HepG2 (cell line): Measurements from ENCODE around the gene NMUR1. TPM values are rescaled to one million over a fixed set of nuclear protein-coding genes. Genes with fewer than 3 reads are reported as not detected.

Source experiments
- GTF2F1 ChIP-seq: fragments of 150-350 bp; IDR thresholded peaks from 2 replicates; pipeline ENCODE4 v1.6.1; 2014; ENCODE audit warnings: low read length
- MED8 ChIP-seq: sonication (generic); formaldehyde crosslinking; IDR thresholded peaks from 2 replicates; pipeline ENCODE4 v1.8.1; 2023; ENCODE audit warnings: mild to moderate bottlenecking, missing genetic modification reagents; ENCODE audit not compliant: insufficient replicate concordance
- MTERF4 ChIP-seq: sonication (generic); formaldehyde crosslinking; IDR thresholded peaks from 2 replicates; pipeline ENCODE4 v1.8.0; 2023; ENCODE audit warnings: mild to moderate bottlenecking, missing genetic modification reagents
- MXI1 ChIP-seq: IDR thresholded peaks from 3 replicates; pipeline ENCODE4 v1.6.1; 2012; ENCODE audit warnings: low read depth, low read length, inconsistent platforms, borderline replicate concordance
- MYC ChIP-seq: sonication (generic); formaldehyde crosslinking; IDR thresholded peaks from 2 replicates; pipeline ENCODE4 v1.9.0; 2021; ENCODE audit warnings: missing genetic modification reagents, borderline replicate concordance
- NONO ChIP-seq, 2 experiments: fragments of 450-650 bp in 1 of 2; sonication (generic) in 1 of 2; formaldehyde crosslinking in 1 of 2; IDR thresholded peaks in 1 of 2; conservative IDR thresholded peaks in 1 of 2; 2 replicates each; pipeline versions ENCODE4 v1.6.1 to v1.8.0; 2017 to 2022; ENCODE audit warnings: mild to moderate bottlenecking in 1 of 2, missing genetic modification reagents in 1 of 2, moderate library complexity in 1 of 2
- SRSF1 ChIP-seq: fragments of 200-400 bp; formaldehyde crosslinking; optimal IDR thresholded peaks from 2 replicates; pipeline ENCODE3; 2017; ENCODE audit warnings: mild to moderate bottlenecking, low read depth, low read length, moderate library complexity
- STAG1 ChIP-seq: sonication (generic); formaldehyde crosslinking; IDR thresholded peaks from 2 replicates; pipeline ENCODE4 v1.4.0; 2020; ENCODE audit warnings: missing genetic modification reagents
- THAP7 ChIP-seq: sonication (generic); formaldehyde crosslinking; IDR thresholded peaks from 2 replicates; pipeline ENCODE4 v1.8.1; 2023; ENCODE audit warnings: mild to moderate bottlenecking, missing genetic modification reagents
- TMF1 ChIP-seq: sonication (generic); formaldehyde crosslinking; IDR thresholded peaks from 2 replicates; pipeline ENCODE4 v1.8.1; 2022; ENCODE audit warnings: low read depth, missing genetic modification reagents
- ZBTB14 ChIP-seq: sonication (generic); formaldehyde crosslinking; IDR thresholded peaks from 2 replicates; pipeline ENCODE4 v1.4.0; 2020; ENCODE audit warnings: missing genetic modification reagents
- ZFP91 ChIP-seq: sonication (generic); formaldehyde crosslinking; IDR thresholded peaks from 2 replicates; pipeline ENCODE4 v1.9.0; 2022; ENCODE audit warnings: missing genetic modification reagents, mild to moderate bottlenecking, borderline replicate concordance
- ZNF335 ChIP-seq: sonication (generic); formaldehyde crosslinking; IDR thresholded peaks from 2 replicates; pipeline ENCODE4 v1.4.0; 2020; ENCODE audit warnings: missing genetic modification reagents
- ZNF501 ChIP-seq: sonication (generic); formaldehyde crosslinking; IDR thresholded peaks from 2 replicates; pipeline ENCODE4 v1.5.1; 2020; ENCODE audit warnings: mild to moderate bottlenecking, moderate library complexity, missing genetic modification reagents
- ZNF687 ChIP-seq: sonication (generic); formaldehyde crosslinking; IDR thresholded peaks from 2 replicates; pipeline ENCODE4 v1.5.1; 2020; ENCODE audit warnings: mild to moderate bottlenecking, missing genetic modification reagents, moderate library complexity
- ZNF710 ChIP-seq: sonication (generic); formaldehyde crosslinking; IDR thresholded peaks from 2 replicates; pipeline ENCODE4 v1.5.0; 2020; ENCODE audit warnings: mild to moderate bottlenecking, missing genetic modification reagents, borderline replicate concordance
- polyA plus RNA-seq, 8 experiments: library from polyadenylated mRNA; depleted of rRNA in 3 of 8; stranded (reverse) in 7 of 8; unstranded in 1 of 8; fragments of >200 nt; fragmentation: Illumina TruSeq in 4 of 8; extraction: Trizol in 4 of 8; gene quantifications; 2 replicates each; pipeline versions ENCODE4 v1.2.1 to v1.2.3, GENCODE V29; 2011 to 2016; ENCODE audit warnings: low read depth in 4 of 8, missing spikeins in 1 of 8, mixed read lengths in 1 of 8; ENCODE audit not compliant: insufficient read depth in 1 of 8
- total RNA-seq, 5 experiments: library from RNA; depleted of rRNA; stranded (reverse); fragments of >200 nt; fragmentation: Illumina TruSeq; extraction: Trizol; gene quantifications; 2 replicates each; pipeline ENCODE4 v1.2.3, GENCODE V29; 2016; ENCODE audit warnings: low read depth in 1 of 5

NMUR1 gene
- total and polyA plus RNA-seq, 2 of the 13 experiments (the other 11 are each of a cell fraction or from before 2014, with no cell fraction given), result not detected

- TF ChIP-seq THAP7 (CRISPR knock-in tag) (0 out of 2 replicates have a peak, but pooled peaks have one; percentile 52), NONO (IDR thresholded peaks at IDR 0.05) (no peak), NONO (CRISPR knock-in tag; conservative IDR thresholded peaks at IDR 0.05) (peak; percentile 40; the same call in 1 of the 2 replicates), ZNF335 (CRISPR knock-in tag) (no peak), ZNF687 (CRISPR knock-in tag) (peak; percentile 87), MYC (CRISPR knock-in tag) (peak; percentile 51; the same call in 1 of the 2 replicates), STAG1 (no peak), MED8 (peak; percentile 36), ZFP91 (CRISPR knock-in tag) (peak; percentile 48; the same call in 1 of the 2 replicates), SRSF1 (peak; percentile 20), TMF1 (CRISPR knock-in tag) (0 out of 2 replicates have a peak, but pooled peaks have one; percentile 35), ZNF501 (0 out of 2 replicates have a peak, but pooled peaks have one; percentile 22), MTERF4 (CRISPR knock-in tag) (no peak), MXI1 (0 out of 3 replicates have a peak, but pooled peaks have one; percentile 5), ZNF710 (CRISPR knock-in tag) (0 out of 2 replicates have a peak, but pooled peaks have one; percentile 33), GTF2F1 (no peak), ZBTB14 (CRISPR knock-in tag) (0 out of 2 replicates have a peak, but pooled peaks have one; percentile 29)
Observed at GRCh38 chr2:231514225-231514950, 15.9 kb downstream of the NMUR1 start (continued).
